ENCODE data around the gene KIRREL3. TPM values are rescaled to one million over a fixed set of nuclear protein-coding genes. Genes with fewer than 3 reads are reported as not detected.

Gene KIRREL3
- total and polyA plus RNA-seq, 4 donors = 0.02 to 0.71 (median 0.15) TPM; not detected in 1

- TF ChIP-seq CTCF (IDR thresholded peaks at IDR 0.05; ENCODE audit: control extremely low read depth, extremely low read depth) = no peak
Observed at GRCh38 chr11:126595560-126595959, 405.0 kb downstream of the KIRREL3 start.

GRCh38 chr11:126594921-126595367 lies 405.6 kb downstream of the KIRREL3 start:
- Histone ChIP-seq H3K4me1 (ENCODE audit: control insufficient read depth in 5 of 5, insufficient read depth in 5 of 5, low read length in 5 of 5) (peaks cover 0 to 16% (median 0%) of the 10 kb centered on the region in 5 donors), H3K27ac (ENCODE audit: low read depth in 1 of 2, low read length in 1 of 2) (no peak overlapping the region), H3K9ac (ENCODE audit: insufficient read depth in 1 of 2, low read length in 2 of 2) (no peak overlapping the region), H3K9me3 (ENCODE audit: control insufficient read depth in 4 of 4, insufficient read depth in 3 of 4, low read length in 3 of 4) (no peaks in the 10 kb centered on the region), H3K27me3 (ENCODE audit: control insufficient read depth in 3 of 3, insufficient read depth in 3 of 3, low read length in 2 of 3) (no peaks in the 10 kb centered on the region), H3K4me3 (no peak overlapping the region), H3K36me3 (ENCODE audit: control insufficient read depth in 4 of 4, insufficient read depth in 4 of 4, low read length in 4 of 4) (no peaks in the 10 kb centered on the region)
- TF ChIP-seq CTCF (IDR thresholded peaks at IDR 0.05; ENCODE audit: control extremely low read depth, extremely low read depth) = no peak
- 61 to 71% methylated on average over 9 of the region's 9 CpGs for WGBS, 2 donors
- DNase-seq (peak; percentile 70 to 75 (median 75)), ATAC-seq (ENCODE audit: insufficient read depth, low FRiP score) (no peak)

More at GRCh38 chr11:126595560-126595959, 405.0 kb downstream of the KIRREL3 start:
- Histone ChIP-seq H3K9me3 (ENCODE audit: control insufficient read depth in 4 of 4, insufficient read depth in 3 of 4, low read length in 3 of 4) (no peaks in the 10 kb centered on the region), H3K9ac (ENCODE audit: insufficient read depth in 1 of 2, low read length in 2 of 2) (no peak overlapping the region), H3K4me3 (no peak overlapping the region), H3K36me3 (ENCODE audit: control insufficient read depth in 4 of 4, insufficient read depth in 4 of 4, low read length in 4 of 4) (no peaks in the 10 kb centered on the region), H3K4me1 (ENCODE audit: control insufficient read depth in 5 of 5, insufficient read depth in 5 of 5, low read length in 5 of 5) (peaks cover 0 to 16% (median 0%) of the 10 kb centered on the region in 5 donors), H3K27ac (ENCODE audit: low read depth in 1 of 2, low read length in 1 of 2) (no peak overlapping the region), H3K27me3 (ENCODE audit: control insufficient read depth in 3 of 3, insufficient read depth in 3 of 3, low read length in 2 of 3) (no peaks in the 10 kb centered on the region)
- ATAC-seq (ENCODE audit: insufficient read depth, low FRiP score) = no peak
- DNase-seq = no peak
- 90 to 94% methylated on average over 3 of the region's 3 CpGs for WGBS, 2 donors

GRCh38 chr11:126592496-126593410 lies 407.8 kb downstream of the KIRREL3 start:
- Histone ChIP-seq H3K9ac (ENCODE audit: insufficient read depth in 1 of 2, low read length in 2 of 2) (no peak overlapping the region), H3K4me1 (ENCODE audit: control insufficient read depth in 5 of 5, insufficient read depth in 5 of 5, low read length in 5 of 5) (peaks cover 0 to 16% (median 0%) of the 10 kb centered on the region in 5 donors), H3K27me3 (ENCODE audit: control insufficient read depth in 3 of 3, insufficient read depth in 3 of 3, low read length in 2 of 3) (no peaks in the 10 kb centered on the region), H3K27ac (ENCODE audit: low read depth in 1 of 2, low read length in 1 of 2) (no peak overlapping the region), H3K9me3 (ENCODE audit: control insufficient read depth in 4 of 4, insufficient read depth in 3 of 4, low read length in 3 of 4) (no peaks in the 10 kb centered on the region), H3K36me3 (ENCODE audit: control insufficient read depth in 4 of 4, insufficient read depth in 4 of 4, low read length in 4 of 4) (no peaks in the 10 kb centered on the region), H3K4me3 (no peak overlapping the region)
- WGBS, 2 donors = 89% methylated on average over 21 of the region's 21 CpGs
- TF ChIP-seq CTCF (IDR thresholded peaks at IDR 0.05; ENCODE audit: control extremely low read depth, extremely low read depth) = no peak
- no peak for DNase-seq
- no peak for ATAC-seq (ENCODE audit: insufficient read depth, low FRiP score)
